ENCODE data around the gene IFT88.

Gene IFT88

GRCh38 chr13:20686167-20686566, 119.2 kb downstream of the IFT88 start:
- POLR2A ChIA-PET = interaction anchor here (0.6 kb wide), 2 partner anchors 19 to 275 kb away, joined by 3 to 4 read pairs; no protein-coding TSS in a partner anchor
- no peak overlapping the region for H3K4me3 ChIP-seq (ENCODE audit: low read depth, low read length)
- CTCF ChIA-PET = no interaction called here
- no peak for TF ChIP-seq CTCF (IDR thresholded peaks at IDR 0.05; ENCODE audit: insufficient read depth, low read length, missing control alignments)
- DNase-seq (ENCODE audit: low read depth, low spot score) = no peak

- no peak overlapping the region for H3K4me3 ChIP-seq (ENCODE audit: low read depth, low read length)
- TF ChIP-seq CTCF (IDR thresholded peaks at IDR 0.05; ENCODE audit: insufficient read depth, low read length, missing control alignments) = no peak
- ChIA-PET POLR2A (interaction anchor here (0.6 kb wide), 1 partner anchor 275 kb away, joined by 4 read pairs; no protein-coding TSS in a partner anchor), CTCF (interaction anchor here (1.5 to 1.8 kb wide), 3 partner anchors 12 to 18 kb away, joined by 3 to 6 read pairs (median 4); no protein-coding TSS in a partner anchor)
- DNase-seq (ENCODE audit: low read depth, low spot score) = no peak
Measured at GRCh38 chr13:20686863-20687579, 120.1 kb downstream of the IFT88 start.

- ChIA-PET POLR2A (no interaction called here), CTCF (interaction anchor here (1.6 kb wide), 1 partner anchor 15 kb away, joined by 3 read pairs; no protein-coding TSS in a partner anchor)
- no peak overlapping the region for H3K4me3 ChIP-seq (ENCODE audit: low read depth, low read length)
- no peak for TF ChIP-seq CTCF (IDR thresholded peaks at IDR 0.05; ENCODE audit: insufficient read depth, low read length, missing control alignments)
- DNase-seq (ENCODE audit: low read depth, low spot score) = no peak
Measured at GRCh38 chr13:20689291-20689690, 122.3 kb downstream of the IFT88 start.

GRCh38 chr13:20691616-20692015, 124.7 kb downstream of the IFT88 start:
- no peak for DNase-seq (ENCODE audit: low read depth, low spot score)
- ChIA-PET CTCF (no interaction called here), POLR2A (no interaction called here)
- no peak overlapping the region for H3K4me3 ChIP-seq (ENCODE audit: low read depth, low read length)
- TF ChIP-seq CTCF (IDR thresholded peaks at IDR 0.05; ENCODE audit: insufficient read depth, low read length, missing control alignments) = no peak

- CTCF ChIA-PET = no interaction called here
- H3K4me3 ChIP-seq (ENCODE audit: low read depth, low read length) = no peak overlapping the region
- POLR2A ChIA-PET = no interaction called here
- DNase-seq (ENCODE audit: low read depth, low spot score) = no peak
- TF ChIP-seq CTCF (IDR thresholded peaks at IDR 0.05; ENCODE audit: insufficient read depth, low read length, missing control alignments) = no peak
Measured at GRCh38 chr13:20696073-20696472, 129.1 kb downstream of the IFT88 start.

- TF ChIP-seq CTCF (IDR thresholded peaks at IDR 0.05; ENCODE audit: insufficient read depth, low read length, missing control alignments) = no peak
- POLR2A ChIA-PET = interaction anchor here (0.7 kb wide), 1 partner anchor 18 kb away, joined by 3 read pairs; no protein-coding TSS in a partner anchor
- CTCF ChIA-PET = interaction anchor here (0.8 to 1.2 kb wide), 2 partner anchors 12 to 36 kb away, joined by 3 read pairs; no protein-coding TSS in a partner anchor
- H3K4me3 ChIP-seq (ENCODE audit: low read depth, low read length) = no peak overlapping the region
- DNase-seq (ENCODE audit: low read depth, low spot score) = no peak
Measured at GRCh38 chr13:20699715-20700114, 132.8 kb downstream of the IFT88 start.
